Osteocyte (in vitro differentiated cells): ENCODE results near the gene ATG16L2. TPM values are rescaled to one million over a fixed set of nuclear protein-coding genes. Genes with fewer than 3 reads are reported as not detected.
A peak's percentile ranks its signal among the peaks of the same experiment; 100 is the strongest.

Experiments
- DNase-seq: peaks from one replicate; pipeline ENCODE4 v3.0.0; 2021; ENCODE audit warnings: mixed read lengths; ENCODE audit not compliant: unreplicated experiment; ENCODE audit errors: extremely low spot score
- H3K27ac Mint-ChIP-seq: one replicate; pipeline ENCODE4 v1.8.0; 2021; ENCODE audit warnings: mild to moderate bottlenecking, mixed read lengths; ENCODE audit not compliant: unreplicated experiment
- H3K27me3 Mint-ChIP-seq: one replicate; pipeline ENCODE4 v1.8.0; 2021; ENCODE audit warnings: mixed read lengths; ENCODE audit not compliant: unreplicated experiment
- H3K36me3 Mint-ChIP-seq: one replicate; pipeline ENCODE4 v1.8.0; 2021; ENCODE audit warnings: mixed read lengths; ENCODE audit not compliant: unreplicated experiment
- H3K4me1 Mint-ChIP-seq: one replicate; pipeline ENCODE4 v1.8.0; 2021; ENCODE audit warnings: mixed read lengths; ENCODE audit not compliant: unreplicated experiment
- H3K4me3 Mint-ChIP-seq: one replicate; pipeline ENCODE4 v1.8.0; 2021; ENCODE audit warnings: mild to moderate bottlenecking, moderate library complexity, mixed read lengths; ENCODE audit not compliant: unreplicated experiment
- H3K9me3 Mint-ChIP-seq: one replicate; pipeline ENCODE4 v1.8.0; 2021; ENCODE audit warnings: mixed read lengths; ENCODE audit not compliant: unreplicated experiment
- total RNA-seq: library from RNA; stranded (reverse); gene quantifications from 2 replicates; pipeline ENCODE4 v1.2.1, GENCODE V29; 2021
- TF ChIP-seq, protein P1 (sequence below): fragments of 200-600 bp; sonication (generic); IDR thresholded peaks from 2 replicates; pipeline ENCODE4 v1.5.0; 2021; ENCODE audit warnings: antibody characterized with exemption, mild to moderate bottlenecking, moderate library complexity

The ATG16L2 gene
- total RNA-seq, 1 donor from 2014 or later: 17.1 TPM

DNA sequence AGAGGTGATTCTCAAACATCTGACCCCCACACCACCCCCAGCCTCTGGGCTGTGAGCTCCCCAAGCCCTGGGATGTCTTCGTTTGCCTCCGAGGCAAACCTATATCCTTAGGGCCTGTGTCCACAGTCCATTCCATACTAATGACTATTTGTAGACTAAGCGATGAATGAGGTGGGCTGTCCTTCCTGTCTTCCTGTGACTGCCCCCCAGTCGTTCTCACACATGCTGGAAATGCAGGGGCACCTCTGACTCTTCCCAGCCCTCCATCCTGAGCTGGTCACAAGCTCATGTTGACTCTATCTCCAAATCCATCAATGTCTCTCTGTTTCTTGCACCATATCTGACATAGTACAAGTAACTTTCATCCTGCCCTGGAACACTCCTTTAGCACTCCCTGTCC is 4.8 kb downstream of the ATG16L2 start:
- Mint-ChIP-seq H3K27ac (no peak overlapping the region), H3K36me3 (peaks cover 6% of the 10 kb centered on the region), H3K9me3 (no peaks in the 10 kb centered on the region), H3K4me3 (no peak overlapping the region), H3K4me1 (peaks cover 18% of the 10 kb centered on the region), H3K27me3 (no peaks in the 10 kb centered on the region)
- TF ChIP-seq, protein P1, sequence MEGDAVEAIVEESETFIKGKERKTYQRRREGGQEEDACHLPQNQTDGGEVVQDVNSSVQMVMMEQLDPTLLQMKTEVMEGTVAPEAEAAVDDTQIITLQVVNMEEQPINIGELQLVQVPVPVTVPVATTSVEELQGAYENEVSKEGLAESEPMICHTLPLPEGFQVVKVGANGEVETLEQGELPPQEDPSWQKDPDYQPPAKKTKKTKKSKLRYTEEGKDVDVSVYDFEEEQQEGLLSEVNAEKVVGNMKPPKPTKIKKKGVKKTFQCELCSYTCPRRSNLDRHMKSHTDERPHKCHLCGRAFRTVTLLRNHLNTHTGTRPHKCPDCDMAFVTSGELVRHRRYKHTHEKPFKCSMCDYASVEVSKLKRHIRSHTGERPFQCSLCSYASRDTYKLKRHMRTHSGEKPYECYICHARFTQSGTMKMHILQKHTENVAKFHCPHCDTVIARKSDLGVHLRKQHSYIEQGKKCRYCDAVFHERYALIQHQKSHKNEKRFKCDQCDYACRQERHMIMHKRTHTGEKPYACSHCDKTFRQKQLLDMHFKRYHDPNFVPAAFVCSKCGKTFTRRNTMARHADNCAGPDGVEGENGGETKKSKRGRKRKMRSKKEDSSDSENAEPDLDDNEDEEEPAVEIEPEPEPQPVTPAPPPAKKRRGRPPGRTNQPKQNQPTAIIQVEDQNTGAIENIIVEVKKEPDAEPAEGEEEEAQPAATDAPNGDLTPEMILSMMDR: no peak
- DNase-seq: no peak

DNA sequence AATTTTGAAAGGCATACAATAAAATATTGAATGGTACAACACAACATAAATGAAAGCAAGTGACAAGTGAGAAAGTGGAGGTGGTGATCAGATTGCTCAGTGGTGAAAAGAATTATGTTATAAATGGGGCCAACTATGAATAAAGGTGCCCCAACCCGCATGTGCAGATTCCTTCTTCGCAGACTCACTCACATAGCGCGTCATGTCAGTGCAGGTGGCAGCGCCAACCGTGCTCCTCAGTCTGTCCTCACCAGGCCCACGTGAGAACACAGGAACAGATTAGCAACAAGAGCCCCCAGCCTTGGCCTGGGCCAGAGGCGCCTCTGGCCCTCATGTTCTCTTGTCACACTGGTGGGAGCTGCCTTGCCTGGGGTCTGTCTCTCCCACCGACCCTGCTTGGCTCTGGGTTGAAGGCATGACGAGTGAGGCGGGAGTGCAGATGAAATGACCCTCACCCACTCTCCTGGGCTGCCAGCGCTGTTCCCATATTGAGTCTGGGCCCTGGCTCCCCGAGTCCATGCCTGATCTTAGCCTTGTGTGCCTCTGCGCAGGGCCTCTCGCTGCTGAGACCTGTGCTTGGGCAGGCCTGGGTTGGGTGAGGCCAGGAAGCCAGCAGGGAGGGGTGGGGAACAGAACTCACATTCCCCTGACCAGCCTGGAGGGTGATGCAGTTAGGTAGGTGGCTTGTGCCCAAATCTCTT is 6.4 kb downstream of the ATG16L2 start:
- Mint-ChIP-seq H3K4me1 (peaks cover 10% of the 10 kb centered on the region), H3K27ac (no peak overlapping the region), H3K27me3 (no peaks in the 10 kb centered on the region), H3K36me3 (peaks cover 6% of the 10 kb centered on the region), H3K9me3 (no peaks in the 10 kb centered on the region), H3K4me3 (peak overlapping the region; percentile 68)
- DNase-seq: no peak
- TF ChIP-seq, protein P1: no peak

DNA sequence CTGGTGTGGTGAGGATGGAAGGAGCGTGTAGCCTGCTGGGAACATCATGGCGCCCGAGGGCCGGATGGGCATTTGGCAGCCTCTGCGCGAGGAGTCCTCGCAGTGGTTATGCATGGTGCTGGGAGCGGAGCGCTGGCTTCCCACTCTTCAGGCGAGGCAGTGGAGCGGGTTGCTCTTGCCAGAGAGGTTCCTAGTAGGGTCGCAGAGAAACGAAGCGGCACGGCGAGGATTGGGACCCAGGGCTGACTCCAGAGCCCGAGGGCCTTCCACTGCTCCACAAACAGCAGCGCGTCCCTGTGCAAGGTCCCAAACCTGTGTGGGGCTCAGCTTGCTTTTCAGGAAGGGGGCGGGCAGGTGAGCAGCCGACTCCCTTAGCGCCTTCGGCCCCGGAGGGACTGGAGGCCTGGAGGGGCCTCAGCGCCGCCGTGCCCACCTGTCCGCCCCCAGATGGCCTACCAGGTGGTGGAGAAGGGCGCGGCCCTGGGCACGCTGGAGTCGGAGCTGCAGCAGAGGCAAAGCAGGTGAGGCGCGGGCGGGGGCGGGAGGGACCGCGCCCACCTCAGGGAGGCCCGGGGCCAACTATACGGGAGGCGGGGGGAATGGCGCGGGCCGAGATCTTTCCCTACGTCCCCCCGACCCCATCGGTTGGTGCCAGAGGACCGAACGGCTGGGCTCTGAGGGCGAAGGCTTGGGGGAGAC is 7.2 kb downstream of the ATG16L2 start:
- Mint-ChIP-seq H3K27me3 (no peaks in the 10 kb centered on the region), H3K27ac (no peak overlapping the region), H3K36me3 (peaks cover 6% of the 10 kb centered on the region), H3K4me1 (peaks cover 8% of the 10 kb centered on the region), H3K4me3 (peak overlapping the region; percentile 68), H3K9me3 (no peaks in the 10 kb centered on the region)
- no peak for DNase-seq
- TF ChIP-seq, protein P1: no peak

DNA sequence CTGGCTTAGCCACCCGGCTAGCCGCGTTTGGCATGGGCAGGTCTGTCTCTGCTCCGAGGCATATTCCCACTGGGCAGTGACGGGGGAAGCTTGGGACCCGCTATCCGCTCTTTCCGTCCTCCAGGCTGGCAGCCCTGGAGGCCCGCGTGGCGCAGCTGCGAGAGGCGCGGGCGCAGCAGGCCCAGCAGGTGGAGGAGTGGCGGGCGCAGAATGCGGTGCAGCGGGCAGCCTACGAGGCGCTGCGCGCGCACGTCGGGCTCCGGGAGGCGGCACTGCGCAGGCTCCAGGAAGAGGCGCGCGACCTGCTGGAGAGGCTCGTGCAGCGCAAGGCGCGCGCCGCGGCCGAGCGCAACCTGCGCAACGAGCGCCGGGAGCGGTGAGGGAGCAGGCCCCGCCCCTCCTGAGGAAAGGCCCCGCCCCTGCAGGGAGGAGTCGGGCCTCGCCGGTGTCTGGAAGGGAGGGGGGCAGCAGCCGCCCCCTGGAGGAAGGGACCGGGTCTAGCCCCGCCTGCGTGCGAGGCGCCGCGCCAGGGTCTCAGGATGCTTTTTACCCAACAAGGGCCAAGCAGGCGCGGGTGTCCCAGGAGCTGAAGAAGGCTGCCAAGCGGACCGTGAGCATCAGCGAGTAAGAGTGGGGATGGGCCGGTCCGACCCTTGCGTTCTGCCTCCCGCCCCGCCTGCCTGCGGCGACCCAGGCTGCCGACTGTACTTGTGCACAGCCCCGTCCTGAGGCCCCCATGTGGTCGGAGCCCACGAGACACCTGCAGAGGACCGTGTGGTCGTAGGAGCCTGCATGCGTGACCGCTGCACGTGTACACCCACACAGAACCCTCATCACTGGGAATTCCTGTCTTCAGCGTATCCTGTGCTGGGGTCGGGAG is 7.9 kb downstream of the ATG16L2 start:
- Mint-ChIP-seq H3K36me3 (peaks cover 6% of the 10 kb centered on the region), H3K4me3 (peak overlapping the region; percentile 68), H3K9me3 (no peaks in the 10 kb centered on the region), H3K27me3 (no peaks in the 10 kb centered on the region), H3K27ac (no peak overlapping the region), H3K4me1 (peaks cover 8% of the 10 kb centered on the region)
- TF ChIP-seq, protein P1: peak; percentile 26
- DNase-seq: peak; percentile 96
